Measurements from ENCODE around the gene SALL1. TPM values are rescaled to one million over a fixed set of nuclear protein-coding genes. Genes with fewer than 3 reads are reported as not detected.

SALL1 gene
- total RNA-seq, 1 experiment from 2014 or later: not detected

GRCh38 chr16:51155199-51155607 lies 4.1 kb upstream of the SALL1 start:
- CTCF ChIA-PET: no interaction called here
- Mint-ChIP-seq H3K4me1 (ENCODE audit: insufficient read depth, unreplicated experiment) (peaks cover 15% of the 10 kb centered on the region), H3K27me3 (ENCODE audit: insufficient read depth, unreplicated experiment) (no peaks in the 10 kb centered on the region), H3K27ac (ENCODE audit: low read depth, unreplicated experiment) (no peak overlapping the region), H3K4me3 (ENCODE audit: unreplicated experiment) (no peak overlapping the region), H3K36me3 (ENCODE audit: insufficient read depth, unreplicated experiment) (no peaks in the 10 kb centered on the region), H3K9me3 (ENCODE audit: unreplicated experiment) (peaks cover 9% of the 10 kb centered on the region)
- no peak for DNase-seq (ENCODE audit: unreplicated experiment)
- BruUV-seq (replicated peaks): no TSS peak
- intact Hi-C loops (cut with micrococcal nuclease): no loop called here
- POLR2A ChIA-PET: no interaction called here
- TF ChIP-seq CTCF (IDR thresholded peaks at IDR 0.05; ENCODE audit: unreplicated experiment): no peak

- no peak overlapping the region for H3K27ac Mint-ChIP-seq (ENCODE audit: low read depth, unreplicated experiment)
- no peaks in the 10 kb centered on the region for H3K27me3 Mint-ChIP-seq (ENCODE audit: insufficient read depth, unreplicated experiment)
- DNase-seq (ENCODE audit: unreplicated experiment): no peak
- no peak overlapping the region for H3K4me3 Mint-ChIP-seq (ENCODE audit: unreplicated experiment)
- TF ChIP-seq CTCF (IDR thresholded peaks at IDR 0.05; ENCODE audit: unreplicated experiment): no peak
- intact Hi-C loops (cut with micrococcal nuclease): no loop called here
- BruUV-seq (replicated peaks): no TSS peak
- H3K36me3 Mint-ChIP-seq (ENCODE audit: insufficient read depth, unreplicated experiment): no peaks in the 10 kb centered on the region
- peaks cover 9% of the 10 kb centered on the region for H3K9me3 Mint-ChIP-seq (ENCODE audit: unreplicated experiment)
- H3K4me1 Mint-ChIP-seq (ENCODE audit: insufficient read depth, unreplicated experiment): peaks cover 9% of the 10 kb centered on the region
- ChIA-PET POLR2A (no interaction called here), CTCF (no interaction called here)
Measured at GRCh38 chr16:51154271-51155171, 3.5 kb upstream of the SALL1 start.

DNA sequence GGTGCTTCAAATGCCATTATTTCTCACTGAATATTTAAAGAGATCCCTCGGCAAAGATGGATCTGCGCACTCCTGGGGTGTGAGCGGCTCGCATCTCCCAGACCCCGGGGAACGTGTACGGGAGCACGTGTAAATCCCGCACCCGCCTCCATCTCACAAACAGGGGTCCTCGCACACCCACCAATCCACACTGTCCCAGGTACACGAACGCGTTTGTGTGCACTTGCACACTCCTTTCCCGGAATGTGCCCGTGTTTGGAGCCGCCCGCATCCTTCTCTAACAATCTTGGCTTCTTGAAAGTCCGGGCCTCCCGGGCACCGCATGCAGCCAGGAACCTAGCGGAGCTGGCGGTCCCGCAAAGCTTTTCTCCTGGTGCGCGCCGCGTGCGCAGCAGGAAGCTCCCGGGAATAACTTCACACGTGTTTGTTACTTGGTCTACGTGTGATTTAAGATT lies 2.5 kb upstream of the SALL1 start:
- CTCF ChIA-PET: no interaction called here
- Mint-ChIP-seq H3K27ac (ENCODE audit: low read depth, unreplicated experiment) (no peak overlapping the region), H3K36me3 (ENCODE audit: insufficient read depth, unreplicated experiment) (no peaks in the 10 kb centered on the region), H3K4me3 (ENCODE audit: unreplicated experiment) (no peak overlapping the region), H3K4me1 (ENCODE audit: insufficient read depth, unreplicated experiment) (peaks cover 10% of the 10 kb centered on the region), H3K27me3 (ENCODE audit: insufficient read depth, unreplicated experiment) (no peaks in the 10 kb centered on the region), H3K9me3 (ENCODE audit: unreplicated experiment) (peaks cover 9% of the 10 kb centered on the region)
- DNase-seq (ENCODE audit: unreplicated experiment): no peak
- BruUV-seq (replicated peaks): no TSS peak
- TF ChIP-seq CTCF (IDR thresholded peaks at IDR 0.05; ENCODE audit: unreplicated experiment): no peak
- POLR2A ChIA-PET: no interaction called here
- intact Hi-C loops (cut with micrococcal nuclease): no loop called here

GRCh38 chr16:51152691-51153576 lies 1.9 kb upstream of the SALL1 start:
- no peak for TF ChIP-seq CTCF (IDR thresholded peaks at IDR 0.05; ENCODE audit: unreplicated experiment)
- DNase-seq (ENCODE audit: unreplicated experiment): no peak
- Mint-ChIP-seq H3K36me3 (ENCODE audit: insufficient read depth, unreplicated experiment) (no peaks in the 10 kb centered on the region), H3K4me1 (ENCODE audit: insufficient read depth, unreplicated experiment) (peaks cover 17% of the 10 kb centered on the region), H3K27me3 (ENCODE audit: insufficient read depth, unreplicated experiment) (no peaks in the 10 kb centered on the region), H3K4me3 (ENCODE audit: unreplicated experiment) (no peak overlapping the region), H3K9me3 (ENCODE audit: unreplicated experiment) (peaks cover 9% of the 10 kb centered on the region), H3K27ac (ENCODE audit: low read depth, unreplicated experiment) (no peak overlapping the region)
- ChIA-PET CTCF (interaction anchor here (0.5 to 0.7 kb wide), 2 partner anchors 188 to 209 kb away, joined by 3 read pairs; no protein-coding TSS in a partner anchor), POLR2A (no interaction called here)
- BruUV-seq (replicated peaks): no TSS peak
- intact Hi-C loops (cut with micrococcal nuclease): no loop called here
